GM21367 (cell line): ENCODE results near the gene TNFRSF8.

ENCODE experiments used
- ATAC-seq: cut with Tn5 transposase; IDR thresholded peaks from one replicate; pipeline ENCODE4 v1.9.1; 2021; ENCODE audit not compliant: unreplicated experiment

The TNFRSF8 gene

DNA sequence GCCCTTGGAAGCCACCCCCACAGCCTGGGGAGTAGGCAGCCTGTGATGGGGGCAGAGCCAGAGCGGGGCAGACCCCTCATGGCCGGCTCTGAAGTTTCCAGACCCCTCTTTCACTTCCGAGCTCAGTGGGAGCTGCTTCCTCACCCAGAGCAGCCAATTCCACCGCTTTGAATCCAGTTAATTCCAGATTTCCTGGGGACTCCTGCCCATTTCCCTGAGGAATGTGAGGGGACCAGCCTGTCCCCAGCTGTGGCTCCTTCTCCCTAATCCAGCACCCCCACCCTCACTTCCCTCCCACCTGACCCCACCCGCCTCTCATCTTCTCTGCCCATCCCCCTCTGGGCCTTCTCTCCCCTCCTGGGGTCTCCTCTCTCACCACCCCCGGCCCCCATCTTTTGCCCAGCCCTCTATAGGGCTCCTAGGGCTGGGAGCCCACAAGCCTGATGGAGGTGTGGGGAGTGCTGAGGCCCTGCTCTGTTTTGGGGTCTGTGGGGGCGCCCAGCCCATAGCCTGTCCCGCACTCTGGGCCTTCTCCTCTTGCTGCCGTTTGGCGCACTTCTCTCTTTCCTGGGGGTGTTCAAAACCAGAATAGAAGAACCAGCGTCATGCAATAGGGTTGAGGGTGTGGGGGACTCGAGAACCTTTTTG lies 77.5 kb downstream of the TNFRSF8 start:
- no peak for ATAC-seq

DNA sequence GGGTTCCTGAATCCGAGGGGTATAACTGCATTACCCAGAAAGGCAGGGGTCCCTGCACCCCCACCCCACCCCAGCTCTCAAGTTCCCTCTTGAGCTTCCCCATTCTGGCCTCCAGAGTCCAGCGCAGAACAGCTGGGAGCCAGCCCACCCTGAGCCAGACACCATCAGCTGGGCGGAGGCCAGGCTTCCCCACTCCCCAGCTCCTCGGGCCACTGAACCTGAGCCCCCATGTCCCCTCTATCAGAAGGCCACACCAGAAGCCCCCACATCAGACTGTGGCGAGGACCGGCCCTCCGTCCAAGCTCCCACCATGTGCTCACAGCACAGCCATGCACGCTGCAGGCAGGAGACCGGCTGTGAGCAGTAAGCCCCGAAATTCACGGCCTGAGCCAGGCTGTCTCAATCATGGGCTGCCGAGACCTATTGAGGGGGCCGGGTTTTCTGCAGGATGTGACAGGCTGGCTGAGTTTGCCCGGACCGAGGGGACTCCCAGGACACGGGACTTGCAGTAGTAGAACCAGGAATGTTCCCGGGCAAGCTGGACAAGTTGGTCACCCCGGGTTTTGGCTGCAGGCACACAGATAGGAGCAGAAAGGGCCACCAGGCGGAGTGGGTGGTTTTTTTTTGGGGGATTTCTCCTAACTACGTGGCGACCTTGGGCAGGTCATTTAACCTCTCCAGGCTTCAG lies 78.2 kb downstream of the TNFRSF8 start:
- ATAC-seq = no peak

DNA sequence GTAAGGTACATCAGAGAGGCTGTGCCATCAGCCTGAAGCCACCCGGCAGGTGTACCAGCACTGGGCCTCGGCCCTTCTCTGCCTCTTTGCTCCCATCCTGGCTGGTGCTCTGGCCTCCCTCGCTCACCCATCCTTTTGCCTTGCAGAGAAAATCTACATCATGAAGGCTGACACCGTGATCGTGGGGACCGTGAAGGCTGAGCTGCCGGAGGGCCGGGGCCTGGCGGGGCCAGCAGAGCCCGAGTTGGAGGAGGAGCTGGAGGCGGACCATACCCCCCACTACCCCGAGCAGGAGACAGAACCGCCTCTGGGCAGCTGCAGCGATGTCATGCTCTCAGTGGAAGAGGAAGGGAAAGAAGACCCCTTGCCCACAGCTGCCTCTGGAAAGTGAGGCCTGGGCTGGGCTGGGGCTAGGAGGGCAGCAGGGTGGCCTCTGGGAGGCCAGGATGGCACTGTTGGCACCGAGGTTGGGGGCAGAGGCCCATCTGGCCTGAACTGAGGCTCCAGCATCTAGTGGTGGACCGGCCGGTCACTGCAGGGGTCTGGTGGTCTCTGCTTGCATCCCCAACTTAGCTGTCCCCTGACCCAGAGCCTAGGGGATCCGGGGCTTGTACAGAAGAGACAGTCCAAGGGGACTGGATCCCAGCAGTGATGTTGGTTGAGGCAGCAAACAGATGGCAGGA lies 79.2 kb downstream of the TNFRSF8 start:
- no peak for ATAC-seq

DNA sequence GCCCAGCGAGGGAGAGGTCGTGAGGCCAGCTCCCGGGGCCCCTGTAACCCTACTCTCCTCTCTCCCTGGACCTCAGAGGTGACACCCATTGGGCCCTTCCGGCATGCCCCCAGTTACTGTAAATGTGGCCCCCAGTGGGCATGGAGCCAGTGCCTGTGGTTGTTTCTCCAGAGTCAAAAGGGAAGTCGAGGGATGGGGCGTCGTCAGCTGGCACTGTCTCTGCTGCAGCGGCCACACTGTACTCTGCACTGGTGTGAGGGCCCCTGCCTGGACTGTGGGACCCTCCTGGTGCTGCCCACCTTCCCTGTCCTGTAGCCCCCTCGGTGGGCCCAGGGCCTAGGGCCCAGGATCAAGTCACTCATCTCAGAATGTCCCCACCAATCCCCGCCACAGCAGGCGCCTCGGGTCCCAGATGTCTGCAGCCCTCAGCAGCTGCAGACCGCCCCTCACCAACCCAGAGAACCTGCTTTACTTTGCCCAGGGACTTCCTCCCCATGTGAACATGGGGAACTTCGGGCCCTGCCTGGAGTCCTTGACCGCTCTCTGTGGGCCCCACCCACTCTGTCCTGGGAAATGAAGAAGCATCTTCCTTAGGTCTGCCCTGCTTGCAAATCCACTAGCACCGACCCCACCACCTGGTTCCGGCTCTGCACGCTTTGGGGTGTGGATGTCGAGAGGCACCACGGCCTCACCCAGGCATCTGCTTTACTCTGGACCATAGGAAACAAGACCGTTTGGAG lies 80.0 kb downstream of the TNFRSF8 start:
- ATAC-seq = no peak

- no peak for ATAC-seq
Observed at GRCh38 chr1:12143631-12144155, 80.6 kb downstream of the TNFRSF8 start.

- ATAC-seq = no peak
Observed at GRCh38 chr1:12144236-12144635, 81.1 kb downstream of the TNFRSF8 start.

DNA sequence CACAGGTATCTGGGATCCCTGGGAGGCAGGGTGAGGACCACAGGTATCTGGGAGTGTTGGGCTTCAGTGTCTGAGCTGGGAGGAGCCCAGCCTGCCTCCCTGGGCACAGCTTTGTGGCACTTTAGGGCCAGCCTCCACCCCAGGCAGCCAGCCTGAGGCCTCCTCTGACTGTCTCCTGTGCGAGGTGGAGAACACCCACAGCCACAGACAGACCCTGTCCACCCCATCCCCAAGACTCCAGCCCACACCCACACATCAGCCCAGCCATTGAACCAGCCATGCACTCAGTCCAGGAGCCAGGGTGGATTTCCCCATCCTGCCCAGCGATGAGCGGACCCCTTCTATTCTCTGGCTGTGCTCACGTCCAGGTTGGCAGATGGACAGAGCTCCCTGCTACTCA lies 81.9 kb downstream of the TNFRSF8 start:
- no peak for ATAC-seq

DNA sequence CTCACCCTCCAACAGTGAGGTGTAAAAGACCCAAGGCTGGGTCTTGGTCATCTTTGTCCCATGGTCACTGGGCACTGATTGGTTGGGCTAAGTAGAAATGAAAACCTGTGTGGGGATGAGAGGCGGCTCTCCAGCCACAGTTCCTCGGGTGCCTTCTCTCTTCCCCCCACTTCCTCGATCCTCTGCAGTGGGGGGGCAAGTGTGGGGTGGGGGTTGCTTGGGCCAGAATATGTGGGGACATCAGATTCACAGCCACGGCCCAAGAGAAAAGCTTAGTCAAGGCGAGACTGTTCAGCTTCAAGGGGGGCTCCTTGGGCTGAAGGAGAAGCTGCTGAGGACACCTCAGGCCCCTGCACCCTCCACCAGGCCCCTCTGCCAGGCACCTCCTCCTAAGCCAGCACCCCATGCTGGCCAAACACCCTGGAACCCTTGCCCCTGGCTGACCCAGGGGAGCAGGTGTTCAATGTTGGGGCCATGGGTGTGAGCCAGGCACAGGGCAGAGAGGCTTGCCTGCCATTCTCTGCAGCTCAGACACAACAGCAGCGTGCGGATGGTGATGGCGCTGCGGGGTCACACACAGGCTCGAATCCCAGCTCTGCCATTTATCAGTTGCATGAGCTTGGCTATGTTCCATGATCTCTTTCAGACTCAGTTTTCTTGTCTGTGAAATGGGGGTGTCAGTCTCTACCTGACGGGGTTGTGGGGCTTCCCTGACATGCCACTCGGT lies 82.7 kb downstream of the TNFRSF8 start:
- no peak for ATAC-seq

- ATAC-seq = no peak
Observed at GRCh38 chr1:12146343-12147112, 83.4 kb downstream of the TNFRSF8 start.

DNA sequence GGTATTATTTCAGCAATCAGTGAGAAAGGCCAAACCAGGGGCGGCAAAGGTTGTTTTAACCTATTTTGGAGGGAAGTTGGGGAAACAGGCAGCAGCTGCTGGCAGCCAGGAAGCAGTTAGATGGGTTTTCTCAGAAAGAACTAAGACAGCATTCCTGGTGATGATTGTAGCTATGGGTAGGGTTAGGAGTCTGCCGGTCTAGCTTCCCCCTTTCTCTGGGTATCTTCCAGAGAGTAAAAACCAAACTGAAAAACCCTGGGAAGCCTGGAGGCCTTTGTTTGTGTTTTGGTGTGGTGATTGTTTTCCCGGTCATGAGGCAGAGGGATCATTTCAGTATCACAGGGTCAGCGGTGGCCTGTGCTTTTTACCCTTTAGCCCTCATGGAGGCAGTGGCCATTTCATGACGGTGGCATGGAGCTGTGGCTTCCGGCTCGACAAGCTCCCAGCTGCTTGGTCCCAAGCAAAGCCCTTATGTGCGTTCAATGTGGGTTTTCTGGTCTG lies 84.1 kb downstream of the TNFRSF8 start:
- no peak for ATAC-seq

DNA sequence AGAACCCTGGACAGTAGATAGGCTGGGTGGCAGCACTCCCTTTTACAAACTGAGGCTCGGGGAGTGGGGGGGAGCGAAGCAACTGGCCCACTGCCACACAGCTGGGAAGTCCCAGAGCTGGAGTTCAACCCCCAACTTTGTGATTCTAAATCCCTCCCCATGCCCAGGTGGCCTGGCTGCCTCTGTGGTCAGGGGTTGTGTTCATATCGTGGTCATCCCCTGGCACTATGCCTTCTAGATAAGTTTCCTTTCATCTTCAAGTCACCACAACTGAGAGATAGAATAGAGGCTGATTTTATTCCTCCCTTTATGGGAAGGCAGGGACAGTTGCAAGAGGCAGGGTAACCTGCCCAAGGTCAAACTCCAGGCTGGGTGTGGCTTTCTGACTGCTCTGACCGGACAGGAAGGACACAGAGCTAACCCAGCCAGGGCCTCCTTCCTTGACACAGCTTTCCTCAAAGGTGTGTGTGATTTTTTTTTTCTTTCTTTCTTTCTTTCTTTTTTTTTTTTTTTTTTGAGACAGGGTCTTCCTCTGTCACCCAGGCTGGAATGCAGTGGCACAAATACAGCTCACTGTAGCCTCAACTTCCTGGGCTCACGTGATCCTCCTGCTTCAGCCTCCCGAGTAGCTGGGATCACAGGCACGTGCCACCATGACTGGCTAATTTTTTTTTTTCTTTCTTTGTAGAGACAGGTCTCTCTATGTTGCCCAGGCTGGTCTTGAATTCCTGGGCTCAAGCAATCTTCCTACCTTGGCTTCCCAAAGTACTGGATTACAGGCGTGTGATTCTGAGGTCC lies 85.3 kb downstream of the TNFRSF8 start:
- ATAC-seq = no peak

DNA sequence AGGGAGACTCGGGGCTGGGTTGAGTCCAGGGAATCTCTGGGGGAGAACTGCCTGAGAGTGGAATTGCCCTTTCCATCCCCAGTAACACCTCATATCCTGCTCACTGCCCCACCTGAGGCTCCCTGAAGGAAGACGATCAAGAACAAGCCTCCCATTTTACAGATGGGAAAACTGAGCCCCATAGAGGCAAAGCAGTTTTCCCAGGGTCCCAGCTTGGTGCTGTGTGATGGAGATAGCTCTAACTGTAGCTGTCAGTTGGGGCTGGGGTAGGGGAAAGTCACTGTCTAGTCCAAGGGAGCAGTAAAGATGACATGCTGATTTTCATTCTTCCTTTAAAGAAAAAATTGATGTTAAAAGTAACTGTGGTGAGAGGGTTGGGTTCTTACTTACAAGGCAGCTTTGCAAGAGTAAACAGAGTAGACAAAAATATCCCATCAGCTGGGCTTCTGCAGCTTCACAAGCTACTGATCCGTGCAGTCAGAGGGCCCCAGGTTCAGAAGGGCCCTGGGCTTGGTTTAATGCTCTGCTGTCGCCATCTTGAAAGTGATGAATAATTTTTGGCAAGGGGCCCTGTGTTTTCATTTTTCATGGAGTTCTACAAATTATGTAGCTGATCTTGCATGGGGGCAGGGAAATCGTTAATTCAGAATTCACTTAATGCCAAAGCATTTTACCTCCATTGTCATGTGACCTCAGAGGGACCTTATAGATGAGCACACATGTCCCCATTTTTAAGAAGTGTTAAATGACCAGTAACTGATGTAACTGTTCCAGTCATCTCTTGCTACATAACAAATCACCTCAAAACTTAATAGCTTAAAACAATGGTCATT lies 86.1 kb downstream of the TNFRSF8 start:
- no peak for ATAC-seq

- no peak for ATAC-seq
Observed at GRCh38 chr1:12149791-12150175, 86.7 kb downstream of the TNFRSF8 start.

GRCh38 chr1:12150456-12151200 lies 87.5 kb downstream of the TNFRSF8 start:
- ATAC-seq = no peak

DNA sequence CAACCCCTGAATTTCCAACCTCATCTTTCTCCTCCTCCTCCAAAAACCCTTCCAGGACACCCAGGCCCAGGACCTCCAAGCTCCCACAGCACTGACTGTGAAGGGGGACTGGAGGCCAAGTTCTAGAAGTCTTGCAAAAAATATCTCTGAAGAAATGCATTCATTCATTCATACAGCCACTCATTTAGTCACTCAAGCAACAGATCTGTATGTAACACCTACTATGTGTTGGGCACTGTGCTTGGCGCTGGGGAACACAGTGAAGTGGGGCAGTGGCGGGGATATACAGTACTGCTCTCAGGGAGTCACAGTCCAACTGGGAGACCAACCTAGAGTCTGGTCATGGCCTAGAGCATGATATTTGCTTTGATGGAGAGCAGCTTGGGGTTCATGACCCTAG lies 88.4 kb downstream of the TNFRSF8 start:
- ATAC-seq = no peak

DNA sequence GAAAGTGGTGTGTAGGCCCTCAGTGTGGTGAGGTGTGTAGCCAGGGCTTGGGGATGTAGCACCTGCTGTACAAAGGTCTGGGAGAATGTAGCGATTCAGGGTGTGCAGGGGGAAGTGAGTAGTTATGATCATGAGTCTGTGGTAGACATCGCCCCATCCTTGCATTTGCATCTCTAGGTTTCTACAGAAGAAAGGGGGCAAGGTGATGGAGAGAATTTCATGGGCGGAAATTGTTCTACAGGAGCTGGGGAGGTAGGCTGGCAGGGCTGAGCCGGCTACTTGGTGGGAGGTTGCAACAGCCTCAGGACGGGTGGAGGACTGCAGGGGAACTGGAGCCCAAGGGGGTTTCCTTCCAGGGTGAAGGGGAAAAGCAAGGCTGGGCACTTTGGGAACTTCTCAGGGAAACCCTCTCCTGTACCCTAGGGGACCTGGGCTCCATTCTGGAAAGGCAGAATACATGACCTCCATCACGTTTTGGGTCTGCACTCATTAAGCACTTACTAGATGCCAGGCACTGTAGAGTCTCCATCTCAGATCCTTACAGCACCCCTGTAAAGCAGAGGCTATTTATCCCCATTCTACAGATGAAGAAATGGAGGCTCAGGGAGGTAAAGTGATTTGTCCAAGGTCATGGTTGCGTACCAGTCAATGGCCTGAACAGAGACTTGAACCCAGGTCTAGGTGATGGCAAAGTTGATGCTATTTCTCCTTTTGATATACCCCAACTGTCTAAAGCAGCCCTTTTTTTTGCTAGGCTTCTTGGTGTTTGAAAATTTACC lies 89.2 kb downstream of the TNFRSF8 start:
- ATAC-seq = peak; percentile 54
